ENCODE data around the gene VPS39. TPM values are rescaled to one million over a fixed set of nuclear protein-coding genes. Genes with fewer than 3 reads are reported as not detected.

VPS39 gene
- total and polyA plus RNA-seq, 2 of the 8 experiments (the other 6 are each of a cell fraction or from before 2014, with no cell fraction given), result 34.4 to 36.6 TPM

DNA sequence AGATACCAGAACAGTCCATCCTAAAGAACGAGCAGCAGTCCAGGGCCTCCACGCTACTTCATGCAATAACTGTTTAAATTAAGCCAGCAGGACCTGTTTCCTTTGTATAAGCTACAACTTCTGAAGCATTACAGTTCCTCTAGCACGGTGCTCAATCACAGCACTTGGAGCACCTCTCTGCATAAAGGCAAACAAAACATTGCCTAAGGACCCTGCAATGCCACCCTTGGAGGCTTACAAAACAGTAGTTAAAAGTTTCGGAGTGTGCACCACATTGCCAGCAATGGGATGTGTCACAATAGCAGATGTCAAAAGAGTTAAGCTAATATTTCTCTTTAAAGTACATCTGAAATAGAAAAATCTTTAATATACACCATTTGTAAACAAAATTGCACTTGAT is 2.6 kb upstream of the VPS39 start:
- Histone ChIP-seq H3K36me3 (ENCODE audit: control insufficient read depth in 2 of 4, insufficient read depth in 4 of 4, low read length in 3 of 4) (peaks cover 4 to 24% (median 20%) of the 10 kb centered on the region in 4 experiments), H3K4me2 (ENCODE audit: insufficient read depth in 1 of 2, low read depth in 2 of 2, low read length in 2 of 2) (no peak overlapping the region), H3K14ac (ENCODE audit: insufficient read length) (no peak overlapping the region), H2BK20ac (ENCODE audit: low read length) (no peak overlapping the region), H3K27me3 (replicated peaks in 1 of 4; ENCODE audit: control insufficient read depth in 3 of 4, extremely low read depth in 1 of 4, insufficient read depth in 3 of 4, low read length in 3 of 4) (no peaks in the 10 kb centered on the region), H3K23me2 (ENCODE audit: low read depth, low read length) (0 out of 2 replicates have a peak, but pooled peaks cover 5% of the 10 kb centered on the region), H3K9ac (replicated peaks in 1 of 4; ENCODE audit: extremely low read depth in 1 of 4, low read depth in 3 of 4, low read length in 3 of 4) (no peak overlapping the region), H4K5ac (ENCODE audit: insufficient read length, low read depth, low read length) (no peak overlapping the region), H4K20me1 (replicated peaks in 1 of 2; ENCODE audit: control insufficient read depth in 1 of 2, insufficient read depth in 2 of 2, low read length in 2 of 2) (no peaks in the 10 kb centered on the region), H3K27ac (ENCODE audit: low read depth, low read length) (no peak overlapping the region), H3K4me1 (replicated peaks in 1 of 4; ENCODE audit: control insufficient read depth in 3 of 4, insufficient read depth in 4 of 4, low read length in 3 of 4) (peaks cover 0 to 6% (median 2%) of the 10 kb centered on the region in 4 experiments; a peak in 3 of 7 replicates), H3K4me3 (ENCODE audit: extremely low read depth in 1 of 4, insufficient read depth in 2 of 4, low read depth in 3 of 4, low read length in 4 of 4) (no peak overlapping the region), H3K23ac (ENCODE audit: insufficient read length) (no peak overlapping the region), H3K18ac (ENCODE audit: extremely low read depth, low read length) (no peak overlapping the region), H4K8ac (ENCODE audit: extremely low read depth, insufficient read depth, low read length) (no peak overlapping the region), H3K9me3 (ENCODE audit: insufficient read depth in 2 of 2, low read depth in 1 of 2, low read length in 1 of 2) (no peaks in the 10 kb centered on the region), H4K91ac (replicated peaks; ENCODE audit: insufficient read length, low read length) (no peak overlapping the region), H2AK5ac (ENCODE audit: low read depth, low read length) (no peak overlapping the region), H2BK120ac (replicated peaks; ENCODE audit: low read depth, low read length) (no peak overlapping the region), H3K79me1 (ENCODE audit: low read depth, low read length) (peaks cover 6% of the 10 kb centered on the region), H2BK5ac (ENCODE audit: low read depth, low read length) (no peak overlapping the region), H3K79me2 (ENCODE audit: control insufficient read depth in 1 of 2, insufficient read depth in 2 of 2, low read length in 2 of 2) (peaks cover 0 to 18% of the 10 kb centered on the region in 2 experiments; a peak in 3 of 4 replicates), H2BK12ac (ENCODE audit: low read depth, low read length) (no peak overlapping the region), H2AFZ (ENCODE audit: low read length) (no peak overlapping the region), H2BK15ac (ENCODE audit: low read length) (no peak overlapping the region), H3K56ac (replicated peaks; ENCODE audit: insufficient read length, low read depth, low read length) (no peak overlapping the region), H3K4ac (replicated peaks; ENCODE audit: insufficient read length, low read depth, low read length) (no peak overlapping the region)
- CTCF ChIA-PET (ENCODE audit: partially characterized antibody), result no interaction called here
- POLR2A ChIA-PET (ENCODE audit: partially characterized antibody), result interaction anchor here (0.8 kb wide), 1 partner anchor 421 kb away, joined by 3 read pairs; no protein-coding TSS in a partner anchor
- DNase-seq (ENCODE audit: low read depth in 1 of 2, low spot score in 2 of 2) (no peak), FAIRE-seq (no peak)
- no peak for TF ChIP-seq TAF1 (IDR thresholded peaks at IDR 0.05; ENCODE audit: low read depth, low read length)
- WGBS, 2 experiments (ENCODE audit: extremely low coverage in 1 of 2, insufficient coverage in 1 of 2, insufficient read length in 1 of 2, insufficient replicate concordance in 2 of 2, low coverage in 1 of 2, low lambda C conversion rate in 2 of 2, missing lambda C conversion rate in 1 of 2), result 86% methylated on average over 4 of the region's 4 CpGs; no CpG with 5 or more reads in 1 of the 2 experiments
